Keratinocyte (primary cell): ENCODE data around the gene SIDT2.

ENCODE experiments used
- EZH2 ChIP-seq: IDR thresholded peaks from one replicate; pipeline ENCODE4 v1.6.1; 2012; ENCODE audit warnings: inconsistent platforms, mild to moderate bottlenecking, low read length, moderate library complexity
- TF ChIP-seq, protein P1 (sequence below), 3 experiments: IDR thresholded peaks in 1 of 3; conservative IDR thresholded peaks in 1 of 3; optimal IDR thresholded peaks in 1 of 3; 2 replicates in 2 of 3; 3 replicates in 1 of 3; pipeline versions ENCODE3 to v1.5.1; 2011; ENCODE audit warnings: low read length in 3 of 3, mild to moderate bottlenecking in 3 of 3, moderate library complexity in 2 of 3, control low read depth in 1 of 3, inconsistent platforms in 1 of 3; ENCODE audit not compliant: insufficient read depth in 2 of 3; ENCODE audit errors: extremely low read depth in 1 of 3

DNA sequence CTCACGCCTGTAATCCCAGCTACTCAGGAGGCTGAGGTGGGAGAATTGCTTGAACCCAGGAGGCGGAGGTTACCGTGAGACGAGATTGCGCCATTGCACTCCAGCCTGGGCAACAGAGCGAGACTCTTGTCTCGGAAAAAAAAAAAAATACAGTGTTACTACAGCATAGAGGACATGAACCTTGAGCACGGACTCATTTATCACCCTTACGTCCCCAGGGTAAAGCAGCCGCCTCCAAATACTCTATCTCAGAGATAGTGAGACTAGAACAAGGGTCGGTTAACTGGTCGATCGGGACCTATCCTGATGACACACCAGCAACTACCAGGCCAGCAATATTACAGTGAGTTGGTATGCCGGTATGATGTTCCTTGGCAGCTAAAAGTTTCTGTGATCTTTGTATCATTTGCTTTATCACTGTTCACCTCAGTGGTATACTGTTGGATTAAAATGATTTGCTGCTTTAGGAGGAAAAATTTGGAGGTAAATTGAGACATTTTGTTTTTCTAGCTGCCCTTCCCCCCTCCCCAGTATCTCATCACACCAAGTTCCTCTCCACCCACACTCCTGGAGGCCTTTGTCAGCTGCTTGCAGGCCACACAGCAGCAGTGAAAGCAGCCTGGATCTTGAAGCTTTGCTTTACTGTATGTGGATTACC, 7.0 kb upstream of the SIDT2 start:
- TF ChIP-seq, protein P1, sequence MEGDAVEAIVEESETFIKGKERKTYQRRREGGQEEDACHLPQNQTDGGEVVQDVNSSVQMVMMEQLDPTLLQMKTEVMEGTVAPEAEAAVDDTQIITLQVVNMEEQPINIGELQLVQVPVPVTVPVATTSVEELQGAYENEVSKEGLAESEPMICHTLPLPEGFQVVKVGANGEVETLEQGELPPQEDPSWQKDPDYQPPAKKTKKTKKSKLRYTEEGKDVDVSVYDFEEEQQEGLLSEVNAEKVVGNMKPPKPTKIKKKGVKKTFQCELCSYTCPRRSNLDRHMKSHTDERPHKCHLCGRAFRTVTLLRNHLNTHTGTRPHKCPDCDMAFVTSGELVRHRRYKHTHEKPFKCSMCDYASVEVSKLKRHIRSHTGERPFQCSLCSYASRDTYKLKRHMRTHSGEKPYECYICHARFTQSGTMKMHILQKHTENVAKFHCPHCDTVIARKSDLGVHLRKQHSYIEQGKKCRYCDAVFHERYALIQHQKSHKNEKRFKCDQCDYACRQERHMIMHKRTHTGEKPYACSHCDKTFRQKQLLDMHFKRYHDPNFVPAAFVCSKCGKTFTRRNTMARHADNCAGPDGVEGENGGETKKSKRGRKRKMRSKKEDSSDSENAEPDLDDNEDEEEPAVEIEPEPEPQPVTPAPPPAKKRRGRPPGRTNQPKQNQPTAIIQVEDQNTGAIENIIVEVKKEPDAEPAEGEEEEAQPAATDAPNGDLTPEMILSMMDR (optimal IDR thresholded peaks at IDR 0.05 in 1 of 3, IDR thresholded peaks at IDR 0.05 in 1 of 3, conservative IDR thresholded peaks at IDR 0.05 in 1 of 3; ENCODE audit: extremely low read depth in 1 of 3, insufficient read depth in 2 of 3, low read length in 3 of 3): no peak
- no peak for TF ChIP-seq EZH2
